RKO (cell line): Measurements from ENCODE around the gene TEAD3.

Experiments used
- DNase-seq: peaks from one replicate; pipeline ENCODE4 v3.0.0-alpha.2; 2016; ENCODE audit warnings: low spot score

The TEAD3 gene

DNA sequence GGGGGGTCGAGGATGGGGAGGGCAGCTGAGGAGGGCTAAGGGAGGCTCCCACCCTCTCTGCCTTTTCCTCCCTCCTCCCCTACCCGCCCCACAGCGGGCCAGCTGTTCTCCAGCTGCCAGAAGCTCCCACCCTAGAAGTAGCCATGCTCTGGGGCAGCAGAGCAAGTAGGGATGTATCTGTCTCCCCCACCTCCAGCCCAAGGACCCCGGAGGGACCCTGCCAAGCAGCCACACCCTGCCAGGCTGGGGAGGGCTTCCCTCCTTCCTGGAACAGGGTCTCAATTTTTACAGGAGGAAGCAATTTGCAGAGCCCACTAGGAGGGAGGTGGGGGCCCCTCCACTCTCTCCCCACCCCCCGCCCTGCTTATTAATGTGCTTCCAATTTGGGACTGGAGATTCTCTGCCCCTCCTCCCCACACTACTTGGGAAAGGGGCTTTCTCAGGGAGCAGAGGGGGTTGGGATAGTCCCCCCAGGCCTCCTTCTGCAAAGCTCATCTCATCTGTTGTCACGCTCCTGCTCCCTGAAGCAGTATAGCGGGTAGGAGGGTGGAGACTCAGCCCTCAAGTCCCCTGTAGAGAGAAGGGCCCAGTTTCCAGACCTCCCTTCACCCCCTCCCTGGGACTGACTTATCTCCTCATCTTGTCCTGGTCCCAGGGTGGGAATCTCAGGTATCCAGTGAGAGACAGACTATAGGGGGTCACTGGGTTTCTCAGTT is 4.5 kb downstream of the TEAD3 start:
- no peak for DNase-seq

DNA sequence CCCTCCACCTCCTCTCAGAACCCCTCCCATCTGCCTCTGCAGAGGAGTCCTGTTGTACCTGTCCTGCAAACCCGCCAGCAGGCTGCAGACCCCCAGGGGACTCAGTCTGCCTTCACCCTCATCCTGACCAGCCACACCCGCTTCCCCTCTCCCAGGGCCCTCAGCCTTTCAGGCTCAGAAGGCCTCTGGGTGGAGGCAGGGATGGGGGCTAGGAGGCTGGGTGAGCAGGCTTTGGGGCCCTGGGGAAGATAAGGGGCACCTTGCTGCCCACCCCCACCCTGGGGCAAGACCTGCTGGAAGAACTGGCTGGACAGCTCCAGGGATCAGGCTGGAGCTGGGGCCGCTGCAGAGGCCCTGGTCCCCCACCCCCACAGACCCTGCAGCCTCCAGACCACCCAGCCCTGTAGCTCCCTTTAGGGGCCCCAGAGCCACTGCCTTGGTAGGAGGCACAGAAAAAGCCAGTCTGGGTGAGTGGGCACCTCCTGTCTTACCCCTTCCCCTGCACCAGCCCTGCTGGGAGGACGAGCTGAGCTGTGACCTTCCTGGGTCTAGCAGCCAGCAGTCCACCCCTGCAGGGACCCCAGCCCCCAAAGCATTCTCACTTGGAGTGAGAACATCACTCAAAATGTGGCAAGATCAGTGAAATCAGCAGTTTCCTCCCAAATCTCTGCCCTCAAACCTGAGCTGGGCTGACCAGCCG is 5.2 kb downstream of the TEAD3 start:
- DNase-seq: no peak

- no peak for DNase-seq
Observed at GRCh38 chr6:35490821-35491557, 5.9 kb downstream of the TEAD3 start.

GRCh38 chr6:35489995-35490791 is 6.7 kb downstream of the TEAD3 start:
- DNase-seq: no peak

DNA sequence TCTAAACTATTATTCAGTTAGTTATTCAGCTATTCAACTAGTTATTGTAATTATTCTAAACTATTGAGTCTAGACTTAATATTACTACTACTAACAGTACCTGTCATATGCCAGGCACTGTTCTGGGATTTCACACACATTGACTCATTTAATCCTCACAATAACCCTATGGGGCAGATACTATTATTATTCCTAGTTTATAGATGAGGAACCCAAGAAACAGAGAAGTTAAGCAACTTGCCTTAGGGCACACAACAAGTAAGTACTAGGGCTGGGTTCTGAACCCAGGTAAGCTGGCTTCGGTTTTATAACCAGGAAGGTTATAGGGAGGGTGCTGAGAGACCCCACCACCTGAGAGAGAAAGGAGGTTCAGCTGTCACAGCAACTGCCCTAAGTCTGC is 7.8 kb downstream of the TEAD3 start:
- DNase-seq: no peak

DNA sequence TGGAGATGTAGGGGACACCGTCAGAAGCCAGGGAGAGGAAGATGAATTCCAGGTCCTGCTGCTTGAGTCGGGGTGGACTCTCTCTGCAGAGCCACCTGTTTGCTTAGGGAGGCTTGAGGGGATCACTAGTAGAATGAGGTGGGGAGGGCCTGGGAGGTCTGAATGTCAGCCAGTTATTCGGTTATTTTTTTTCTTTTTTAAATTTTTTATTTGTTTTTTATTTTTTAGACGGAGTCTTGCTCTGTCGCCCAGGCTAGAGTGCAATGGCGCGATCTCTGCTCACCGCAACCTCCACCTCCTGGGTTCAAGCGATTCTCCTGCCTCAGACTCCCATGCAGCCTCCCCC is 8.4 kb downstream of the TEAD3 start:
- DNase-seq: no peak

GRCh38 chr6:35487658-35488516 is 9.0 kb downstream of the TEAD3 start:
- no peak for DNase-seq

- no peak for DNase-seq
Observed at GRCh38 chr6:35486005-35486925, 10.6 kb downstream of the TEAD3 start.

GRCh38 chr6:35485402-35485877 is 11.4 kb downstream of the TEAD3 start:
- DNase-seq: no peak

DNA sequence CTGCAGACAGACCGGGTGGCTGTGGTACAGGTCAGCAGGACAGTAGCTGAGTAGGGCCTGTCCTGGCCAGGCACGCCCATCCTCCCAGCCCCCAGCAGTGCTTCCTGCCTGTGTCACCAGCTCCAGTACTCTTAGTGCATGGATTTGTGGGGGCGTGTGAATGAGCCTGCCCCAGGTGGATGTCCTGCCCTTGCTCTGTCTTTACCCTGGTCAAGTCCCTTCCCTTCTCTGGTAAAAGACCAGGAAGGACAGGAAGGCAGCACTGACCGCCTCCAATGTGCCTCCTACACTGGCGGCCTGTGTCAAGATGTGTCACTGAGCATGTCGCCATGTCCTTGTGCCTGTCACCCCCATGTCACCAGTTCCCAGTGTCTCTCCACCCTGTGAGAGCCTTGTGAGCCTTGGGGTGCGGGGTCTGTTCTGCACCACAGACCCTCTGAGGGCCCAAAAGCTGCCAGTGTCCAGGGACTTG is 11.9 kb downstream of the TEAD3 start:
- peak; percentile 38 for DNase-seq

DNA sequence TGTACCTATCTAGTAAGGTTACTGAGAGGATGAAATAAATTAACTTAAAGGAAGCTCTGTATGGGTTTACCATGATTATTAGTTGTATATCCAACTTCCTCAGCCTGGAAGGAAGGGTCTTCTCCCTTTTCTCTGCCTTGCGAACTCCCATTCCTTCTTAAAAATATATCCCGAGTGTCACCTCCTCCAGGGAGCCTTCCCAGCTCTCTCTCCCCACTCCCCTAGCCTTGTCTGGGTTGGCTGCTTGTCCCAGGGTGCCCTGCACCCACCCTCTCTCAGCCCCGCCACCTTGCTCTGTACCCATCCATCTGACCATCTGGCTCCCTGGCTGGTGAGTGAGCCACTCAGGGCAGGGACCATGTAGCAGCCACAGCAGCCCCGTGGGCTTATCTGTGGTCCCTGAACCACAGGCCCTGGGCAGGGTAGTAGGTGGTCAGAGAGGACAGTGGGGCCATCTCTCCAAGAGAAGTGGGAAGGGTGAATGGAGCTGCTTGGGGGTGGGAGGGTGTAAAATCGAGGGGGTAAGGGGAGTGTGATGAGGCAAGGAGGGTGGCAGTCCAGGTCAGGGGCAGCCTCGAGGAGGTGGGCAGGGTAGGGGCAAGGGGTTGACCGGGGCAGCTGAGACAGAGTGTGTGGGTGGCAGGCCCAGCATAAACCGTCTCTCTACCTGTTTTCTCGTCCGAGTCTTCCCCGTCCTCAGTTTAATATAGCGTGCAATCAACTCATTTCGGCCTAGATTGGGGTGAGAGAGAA is 12.8 kb downstream of the TEAD3 start:
- no peak for DNase-seq

- DNase-seq: no peak
Observed at GRCh38 chr6:35483490-35483889, 13.4 kb downstream of the TEAD3 start.

DNA sequence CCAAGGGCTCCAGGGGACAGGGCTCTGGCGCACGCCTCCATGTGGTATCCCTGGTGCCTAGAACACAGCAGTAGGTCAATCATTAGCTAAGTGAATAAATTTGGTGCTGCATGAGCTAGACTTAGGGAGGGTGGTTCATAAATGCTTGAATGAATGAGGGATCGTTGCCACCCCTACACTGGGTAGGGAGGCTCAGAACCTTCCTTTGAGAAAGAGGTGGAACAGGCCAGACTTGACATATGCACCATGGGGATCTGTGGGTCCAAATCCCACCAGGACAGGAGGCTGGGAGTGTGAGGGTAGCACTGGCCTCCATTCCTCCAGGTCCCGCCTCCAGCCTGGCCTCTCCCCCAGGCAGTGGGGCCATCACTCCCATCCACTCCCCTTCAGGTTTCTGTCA is 13.8 kb downstream of the TEAD3 start:
- no peak for DNase-seq

GRCh38 chr6:35481226-35481625 is 15.7 kb downstream of the TEAD3 start:
- no peak for DNase-seq

GRCh38 chr6:35480176-35480575 is 16.7 kb downstream of the TEAD3 start:
- DNase-seq: no peak

GRCh38 chr6:35478259-35478658 is 18.6 kb downstream of the TEAD3 start:
- no peak for DNase-seq

DNA sequence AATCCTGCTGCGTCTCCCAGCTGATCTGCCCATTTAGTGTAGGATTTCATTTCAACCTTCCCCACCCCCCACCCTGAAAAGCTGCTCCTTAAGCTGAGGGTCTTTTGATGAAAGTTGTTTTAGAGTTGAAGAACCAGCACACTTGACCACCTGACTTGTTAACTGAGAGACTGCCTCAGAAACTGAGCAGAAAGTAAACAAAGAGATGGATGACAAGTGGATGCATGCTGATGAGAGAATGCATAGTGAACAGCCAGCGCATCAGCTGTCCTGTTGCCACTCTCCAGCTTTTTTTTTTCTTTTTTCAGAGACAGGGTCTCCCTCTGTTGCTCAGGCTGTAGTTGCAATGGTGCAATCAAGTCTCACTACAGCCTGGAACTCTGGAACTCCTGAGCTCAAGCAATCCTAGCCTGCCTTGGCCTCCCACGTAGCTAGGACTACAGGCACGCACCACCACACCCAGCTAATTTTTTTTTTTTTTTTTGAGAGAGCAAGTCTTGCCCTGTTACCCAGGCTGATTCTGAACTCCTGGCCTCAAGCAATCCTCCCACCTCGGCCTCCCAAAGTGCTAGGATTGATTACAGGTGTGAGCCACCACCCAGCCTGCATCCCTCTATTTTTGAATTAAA is 19.2 kb downstream of the TEAD3 start:
- no peak for DNase-seq

- no peak for DNase-seq
Observed at GRCh38 chr6:35477028-35477427, 19.9 kb downstream of the TEAD3 start.

DNA sequence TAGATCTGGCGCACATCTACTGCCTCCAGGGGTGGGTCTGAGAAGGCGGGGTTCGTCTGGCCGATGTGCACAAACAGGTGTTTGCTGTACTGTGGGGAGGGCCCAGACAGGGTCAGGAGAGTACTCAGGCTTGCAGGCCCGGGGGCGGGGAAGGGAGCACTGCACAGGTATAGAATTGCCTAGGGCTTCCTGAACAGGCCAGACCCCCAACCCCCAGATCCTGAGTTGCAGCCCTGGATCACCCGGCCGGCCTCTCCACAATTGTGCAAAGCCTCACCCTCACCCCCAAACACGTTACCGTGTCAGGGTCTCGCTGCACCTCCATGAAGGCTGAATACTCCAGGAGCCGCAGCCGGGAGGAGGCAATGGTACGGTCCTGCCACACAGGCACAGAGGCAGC is 20.9 kb downstream of the TEAD3 start:
- DNase-seq: no peak
